ELR (cell line): ENCODE data around the gene SDR42E2.
A peak's percentile ranks its signal among the peaks of the same experiment; 100 is the strongest.
"Not testable (repeated sequence)": the region's sequence is repeated elsewhere in the genome, so short reads cannot be mapped to it uniquely, and the experiment has no call there.

Experiments
- DNase-seq: peaks from one replicate; pipeline ENCODE4 v3.0.0-alpha.2; 2015; ENCODE audit warnings: low read depth

The SDR42E2 gene

GRCh38 chr16:22161999-22162655, at the start of gene SDR42E2:
Gene SDR42E2, plus strand, starts transcription at chr16:22162506. Its CDS starts 3,077 bp downstream, at chr16:22165583.
- no peak for DNase-seq

GRCh38 chr16:22116095-22116700, 46.1 kb upstream of the SDR42E2 start:
- DNase-seq, result no peak

- no peak for DNase-seq
Measured at GRCh38 chr16:22117609-22118008, 44.7 kb upstream of the SDR42E2 start.

GRCh38 chr16:22120440-22120839, 41.9 kb upstream of the SDR42E2 start:
- DNase-seq, result no peak

GRCh38 chr16:22122239-22122638, 40.1 kb upstream of the SDR42E2 start:
- DNase-seq, result no peak

- DNase-seq, result peak; percentile 24
Measured at GRCh38 chr16:22123146-22123545, 39.2 kb upstream of the SDR42E2 start.

- DNase-seq, result no peak
Measured at GRCh38 chr16:22123759-22124490, 38.4 kb upstream of the SDR42E2 start.

GRCh38 chr16:22124583-22125284, 37.6 kb upstream of the SDR42E2 start:
- DNase-seq, result no peak

- no peak for DNase-seq
Measured at GRCh38 chr16:22126037-22126558, 36.2 kb upstream of the SDR42E2 start.

GRCh38 chr16:22128537-22128936, 33.8 kb upstream of the SDR42E2 start:
- DNase-seq, result not testable (repeated sequence)

GRCh38 chr16:22130528-22130927, 31.8 kb upstream of the SDR42E2 start:
- DNase-seq, result no peak

GRCh38 chr16:22132801-22133200, 29.5 kb upstream of the SDR42E2 start:
- no peak for DNase-seq

- DNase-seq, result no peak
Measured at GRCh38 chr16:22138482-22138881, 23.8 kb upstream of the SDR42E2 start.

GRCh38 chr16:22139008-22139407, 23.3 kb upstream of the SDR42E2 start:
- DNase-seq, result no peak

GRCh38 chr16:22139732-22140131, 22.6 kb upstream of the SDR42E2 start:
- DNase-seq, result no peak

- DNase-seq, result peak; percentile 56
Measured at GRCh38 chr16:22141767-22142166, 20.5 kb upstream of the SDR42E2 start.

GRCh38 chr16:22144520-22144919, 17.8 kb upstream of the SDR42E2 start:
- DNase-seq, result no peak

GRCh38 chr16:22147853-22148252, 14.5 kb upstream of the SDR42E2 start:
- DNase-seq, result no peak

GRCh38 chr16:22151246-22151998, 10.9 kb upstream of the SDR42E2 start:
- DNase-seq, result no peak

- no peak for DNase-seq
Measured at GRCh38 chr16:22152316-22152715, 10.0 kb upstream of the SDR42E2 start.

- DNase-seq, result not testable (repeated sequence)
Measured at GRCh38 chr16:22153078-22153477, 9.2 kb upstream of the SDR42E2 start.

GRCh38 chr16:22161401-22161800, 905 bp upstream of the SDR42E2 start:
- no peak for DNase-seq
